SKM-1 (cell line): ENCODE measurements around the gene POMGNT1.

Source experiments
- DNase-seq: peaks from one replicate; lab custom pipeline; 2025; ENCODE audit not compliant: unreplicated experiment; lab: John Stamatoyannopoulos, UW

POMGNT1 gene

GRCh38 chr1:46211051-46211450 is 12.8 kb upstream of the POMGNT1 start:
- no peak for DNase-seq

DNA sequence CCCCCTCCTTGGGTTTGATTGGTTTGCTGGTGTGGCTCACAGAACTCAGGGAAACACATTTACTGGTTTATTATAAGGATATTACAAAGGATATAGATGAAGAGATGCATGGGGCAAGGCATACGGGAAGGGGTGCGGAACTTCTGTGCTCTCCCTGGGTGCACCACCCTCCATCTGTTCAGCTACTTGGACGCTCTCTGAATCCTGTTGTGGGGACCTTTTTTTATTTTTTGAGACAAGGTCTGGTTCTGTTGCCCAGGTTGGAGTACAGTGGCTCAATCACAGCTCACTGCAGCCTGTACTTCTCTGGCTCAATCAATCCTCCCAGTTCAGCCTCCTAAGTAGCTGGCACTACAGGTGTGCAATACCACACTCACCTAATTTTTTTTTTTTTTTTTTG is 12.3 kb upstream of the POMGNT1 start:
- DNase-seq: no peak

GRCh38 chr1:46206399-46206798 is 8.2 kb upstream of the POMGNT1 start:
- DNase-seq: no peak

DNA sequence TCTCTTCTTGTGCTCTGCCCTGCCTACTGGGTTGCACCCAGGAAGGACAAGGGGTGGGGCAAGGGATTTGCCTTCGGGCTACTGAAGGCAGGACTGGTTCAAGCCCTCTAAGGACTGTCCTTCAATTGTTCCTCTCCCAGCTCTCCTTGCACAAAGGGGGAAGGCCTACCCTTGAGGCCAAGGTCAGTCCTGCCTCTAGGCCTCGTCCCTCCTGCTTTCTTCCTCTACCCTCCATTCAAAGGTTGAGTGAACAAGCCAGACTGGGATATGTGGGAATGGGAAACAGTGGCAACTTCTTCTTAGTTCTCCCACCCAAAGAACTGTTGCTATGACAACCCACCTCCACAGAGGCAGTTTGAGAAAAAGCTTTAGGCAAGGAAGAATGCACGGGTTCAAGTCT is 7.6 kb upstream of the POMGNT1 start:
- no peak for DNase-seq

- no peak for DNase-seq
Observed at GRCh38 chr1:46205141-46205540, 6.9 kb upstream of the POMGNT1 start.

GRCh38 chr1:46204406-46204742 is 6.1 kb upstream of the POMGNT1 start:
- DNase-seq: no peak

DNA sequence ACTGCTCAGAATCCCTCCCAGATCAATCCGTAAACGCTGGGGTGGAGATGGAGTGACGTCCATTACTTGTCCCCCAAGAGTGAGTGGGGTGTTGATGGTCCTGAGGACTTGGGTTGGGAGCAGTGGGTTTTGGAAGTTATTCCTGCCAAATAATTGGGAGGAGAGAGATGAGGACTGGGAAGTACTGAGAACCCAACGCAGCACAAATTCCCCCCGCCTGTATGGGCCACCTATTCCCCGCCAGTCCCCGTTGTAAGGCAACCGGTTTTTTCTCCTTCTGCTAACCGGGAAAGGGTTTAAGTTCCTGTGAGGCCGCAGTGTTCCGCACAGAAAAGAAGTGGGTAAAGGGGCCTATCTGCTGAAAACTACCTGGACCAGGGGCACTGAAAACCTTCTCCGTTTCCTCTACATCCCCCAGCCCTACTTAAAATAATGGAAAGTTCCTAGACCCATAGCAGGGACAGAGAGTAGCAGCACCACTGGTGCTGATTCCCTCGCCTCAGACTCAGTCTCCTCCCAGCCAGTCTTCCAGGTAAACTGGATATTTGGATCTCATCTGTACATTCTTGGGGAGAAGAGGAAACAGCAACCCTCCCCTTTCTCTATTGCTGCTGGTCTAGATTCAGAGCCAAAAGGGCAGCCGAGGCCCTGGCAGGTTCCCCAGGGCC is 5.6 kb upstream of the POMGNT1 start:
- DNase-seq: no peak

DNA sequence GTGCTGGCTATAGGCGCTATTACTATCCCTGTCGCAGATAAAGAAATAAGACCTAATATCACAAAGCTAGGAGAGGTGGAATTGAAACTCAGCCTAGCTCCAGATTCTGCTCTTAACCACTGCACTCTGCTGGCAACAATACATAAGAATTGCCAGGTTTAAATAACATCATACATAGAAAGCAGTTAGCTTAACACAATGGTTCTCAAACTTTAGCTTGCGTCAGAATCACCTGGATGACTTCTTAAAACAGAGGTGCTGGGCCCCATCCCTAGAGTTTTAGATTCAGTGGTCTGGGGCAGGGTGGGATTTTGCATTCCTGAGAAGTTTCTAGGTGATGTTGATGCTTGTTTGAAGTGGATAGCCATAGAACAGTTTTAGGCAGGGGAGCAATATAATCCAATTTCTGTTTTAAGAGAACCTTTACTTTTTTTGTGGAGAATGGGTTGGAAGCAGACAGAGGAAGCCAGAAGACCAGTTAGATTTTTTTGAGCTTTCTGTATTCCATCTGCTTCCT is 1.1 kb upstream of the POMGNT1 start:
- no peak for DNase-seq

DNA sequence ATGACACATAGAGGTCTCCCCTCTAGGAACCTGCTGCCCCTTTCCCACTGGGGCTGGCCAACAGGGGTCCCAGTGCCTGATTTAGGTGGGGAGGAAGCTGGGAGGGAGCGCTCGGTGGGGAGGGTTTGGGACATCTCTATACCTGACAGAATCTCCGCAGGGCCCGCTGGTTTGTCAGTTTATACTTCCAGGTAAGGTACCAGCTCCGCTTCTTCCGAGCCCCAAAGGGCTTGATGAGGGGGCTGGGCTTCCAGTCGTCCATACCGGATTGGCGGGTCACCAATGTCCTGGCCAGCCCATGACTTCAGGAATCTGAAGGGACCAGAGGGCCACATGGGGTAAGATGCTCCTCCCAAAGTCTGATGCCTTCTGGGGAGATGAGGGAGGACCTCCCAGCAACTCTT is 672 bp downstream of the POMGNT1 start:
- DNase-seq: no peak

DNA sequence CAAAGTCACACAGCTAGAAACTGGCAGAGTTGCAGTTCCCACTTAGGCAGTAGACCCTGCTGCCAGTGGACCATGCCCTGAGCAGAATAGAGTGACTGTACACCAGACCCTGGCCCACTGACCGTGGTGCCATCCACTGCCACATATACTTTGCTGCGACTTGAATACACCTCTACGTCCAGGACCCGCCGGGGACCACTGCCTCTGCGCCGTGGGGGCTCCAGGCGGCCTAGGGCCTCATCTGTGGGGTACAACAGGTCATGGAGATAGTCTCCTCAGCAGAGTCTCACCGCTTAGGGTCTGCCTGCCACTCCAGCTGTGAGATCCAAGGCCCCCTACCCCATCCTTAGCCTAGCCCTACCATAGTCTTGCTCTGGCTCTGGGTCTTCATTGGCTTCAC is 1.6 kb downstream of the POMGNT1 start:
- DNase-seq: no peak

GRCh38 chr1:46194641-46195193 is 3.5 kb downstream of the POMGNT1 start:
- DNase-seq: no peak

DNA sequence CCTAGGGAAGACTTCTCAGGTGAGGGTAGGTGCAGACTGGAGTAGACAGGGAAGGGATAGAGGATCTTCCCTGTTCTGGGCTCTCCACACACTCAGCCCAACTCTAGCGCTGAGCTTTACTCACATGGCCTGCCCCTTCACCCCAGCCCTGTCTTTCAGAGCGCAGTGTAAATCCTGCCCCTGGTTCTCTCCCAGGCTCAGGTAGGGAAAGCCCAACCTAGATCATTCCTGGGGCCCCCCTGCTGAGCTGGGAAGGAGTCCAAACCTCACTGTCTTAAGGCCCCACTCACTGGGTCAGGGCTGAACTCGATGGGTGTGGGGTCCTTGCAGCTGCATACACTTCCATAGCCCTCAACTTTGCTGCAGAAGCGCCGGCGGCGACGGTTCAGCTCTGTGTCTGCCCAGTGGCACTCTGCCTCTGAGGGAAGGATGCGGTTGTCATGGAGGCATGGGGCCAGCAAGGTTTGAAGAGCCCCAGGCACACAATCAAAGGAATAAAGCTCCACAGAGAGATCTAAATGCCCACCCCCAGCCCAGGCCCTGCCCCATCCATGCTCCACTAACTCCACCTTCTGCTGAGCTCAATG is 4.2 kb downstream of the POMGNT1 start:
- DNase-seq: no peak

DNA sequence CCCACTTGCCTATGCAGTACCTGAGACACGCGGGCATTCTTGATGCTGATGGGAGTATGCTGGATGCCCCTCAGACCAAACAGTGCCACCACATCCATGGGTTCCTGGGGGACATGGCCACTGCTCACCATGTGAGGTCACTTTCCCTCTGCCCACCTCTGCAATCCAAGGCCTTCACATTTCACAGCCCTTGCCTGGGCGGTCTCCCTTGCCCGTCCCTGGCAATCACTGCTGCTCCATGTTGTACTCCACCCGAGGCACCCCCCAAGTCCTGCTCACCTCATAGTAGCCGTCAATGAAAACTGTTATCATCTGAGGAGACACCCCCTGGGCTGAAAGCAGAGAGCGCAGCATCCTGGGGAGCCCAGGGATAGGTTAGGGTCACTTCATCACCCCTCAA is 4.9 kb downstream of the POMGNT1 start:
- no peak for DNase-seq

- no peak for DNase-seq
Observed at GRCh38 chr1:46192171-46192570, 6.1 kb downstream of the POMGNT1 start.

- no peak for DNase-seq
Observed at GRCh38 chr1:46191033-46191701, 7.1 kb downstream of the POMGNT1 start.

- DNase-seq: no peak
Observed at GRCh38 chr1:46190539-46190938, 7.7 kb downstream of the POMGNT1 start.

DNA sequence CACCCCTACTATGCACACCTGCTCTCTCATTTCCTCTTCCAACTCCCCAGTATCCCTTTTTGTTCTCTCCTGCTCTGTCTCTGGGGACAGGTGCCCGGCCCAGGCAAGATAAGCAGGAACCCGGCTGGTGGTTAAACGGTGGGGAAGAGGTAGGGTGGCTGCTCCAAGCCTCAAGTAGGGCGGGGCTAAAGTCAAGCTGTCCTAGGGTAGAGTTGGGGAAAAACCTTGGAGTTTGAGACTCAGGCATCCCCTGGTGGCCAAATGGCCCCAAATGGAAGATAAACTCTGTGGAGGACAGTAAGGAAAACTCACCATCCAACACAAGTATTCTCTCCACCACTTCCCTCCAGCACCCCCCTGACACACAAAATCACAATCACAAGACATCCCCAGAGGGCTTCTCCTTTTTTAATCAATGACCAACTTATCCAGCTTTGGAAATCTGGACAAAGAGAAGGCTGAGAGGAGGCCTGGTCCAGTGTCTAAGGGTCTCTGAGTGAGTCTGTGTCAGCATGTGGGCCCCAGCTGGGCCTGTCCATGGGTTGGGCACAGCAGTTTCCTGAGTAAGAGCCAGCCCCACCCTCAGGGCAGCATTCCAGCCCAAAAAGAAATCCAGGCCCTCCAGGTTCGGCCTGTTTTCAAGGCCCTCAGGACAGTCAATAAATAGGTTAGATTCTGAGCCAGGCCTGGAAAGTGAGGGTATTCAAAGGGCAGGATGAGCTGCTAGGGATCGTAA is 9.8 kb downstream of the POMGNT1 start:
- no peak for DNase-seq

- no peak for DNase-seq
Observed at GRCh38 chr1:46187106-46187869, 10.9 kb downstream of the POMGNT1 start.

DNA sequence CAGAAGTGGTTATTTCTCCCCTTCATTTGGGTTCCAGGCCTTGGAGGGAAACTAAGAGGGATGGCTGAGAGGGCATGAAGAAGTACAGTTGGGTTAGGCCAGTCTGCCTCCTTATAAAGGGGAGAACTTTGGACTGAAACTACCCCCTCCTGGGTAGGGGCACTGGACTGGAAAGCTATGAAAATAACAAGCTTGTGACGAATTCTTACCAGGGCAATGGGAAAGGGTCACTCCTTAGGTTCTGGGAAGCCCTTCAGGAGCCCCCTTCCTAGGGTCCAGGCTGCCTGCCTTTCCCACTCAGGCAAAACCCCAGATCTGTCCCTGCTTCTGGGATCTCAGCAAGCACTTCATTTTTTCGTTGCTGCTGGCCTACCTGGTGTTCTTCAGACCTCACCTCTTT is 12.2 kb downstream of the POMGNT1 start:
- DNase-seq: no peak

GRCh38 chr1:46184920-46185658 is 13.1 kb downstream of the POMGNT1 start:
- DNase-seq: no peak
